AG09309 (cell line): ENCODE measurements around the gene THSD7A.

Source experiments
- DNase-seq: peaks from one replicate; pipeline ENCODE4 v3.0.0-alpha.2; 2010; ENCODE audit warnings: low read depth
- H3K4me3 ChIP-seq: 2 replicates; pipeline ENCODE4 v1.5.1; 2011; ENCODE audit warnings: mild to moderate bottlenecking, low read depth, low read length, moderate library complexity; ENCODE audit not compliant: control insufficient read depth
- TF ChIP-seq, protein P1 (sequence below): IDR thresholded peaks from 2 replicates; pipeline ENCODE4 v1.5.1; 2011; ENCODE audit warnings: mild to moderate bottlenecking, low read depth, low read length, inconsistent platforms; ENCODE audit not compliant: insufficient read depth, control insufficient read depth; ENCODE audit errors: missing control alignments

The THSD7A gene

GRCh38 chr7:11620406-11621253, 211.4 kb downstream of the THSD7A start:
- TF ChIP-seq, protein P1, sequence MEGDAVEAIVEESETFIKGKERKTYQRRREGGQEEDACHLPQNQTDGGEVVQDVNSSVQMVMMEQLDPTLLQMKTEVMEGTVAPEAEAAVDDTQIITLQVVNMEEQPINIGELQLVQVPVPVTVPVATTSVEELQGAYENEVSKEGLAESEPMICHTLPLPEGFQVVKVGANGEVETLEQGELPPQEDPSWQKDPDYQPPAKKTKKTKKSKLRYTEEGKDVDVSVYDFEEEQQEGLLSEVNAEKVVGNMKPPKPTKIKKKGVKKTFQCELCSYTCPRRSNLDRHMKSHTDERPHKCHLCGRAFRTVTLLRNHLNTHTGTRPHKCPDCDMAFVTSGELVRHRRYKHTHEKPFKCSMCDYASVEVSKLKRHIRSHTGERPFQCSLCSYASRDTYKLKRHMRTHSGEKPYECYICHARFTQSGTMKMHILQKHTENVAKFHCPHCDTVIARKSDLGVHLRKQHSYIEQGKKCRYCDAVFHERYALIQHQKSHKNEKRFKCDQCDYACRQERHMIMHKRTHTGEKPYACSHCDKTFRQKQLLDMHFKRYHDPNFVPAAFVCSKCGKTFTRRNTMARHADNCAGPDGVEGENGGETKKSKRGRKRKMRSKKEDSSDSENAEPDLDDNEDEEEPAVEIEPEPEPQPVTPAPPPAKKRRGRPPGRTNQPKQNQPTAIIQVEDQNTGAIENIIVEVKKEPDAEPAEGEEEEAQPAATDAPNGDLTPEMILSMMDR, result no peak
- no peak overlapping the region for H3K4me3 ChIP-seq
- no peak for DNase-seq

GRCh38 chr7:11616466-11616865, 215.5 kb downstream of the THSD7A start:
- TF ChIP-seq, protein P1, result no peak
- DNase-seq, result no peak
- H3K4me3 ChIP-seq, result no peak overlapping the region

- no peak overlapping the region for H3K4me3 ChIP-seq
- DNase-seq, result no peak
- TF ChIP-seq, protein P1, result no peak
These were observed 216.8 kb downstream of the THSD7A start for GRCh38 chr7:11615174-11615573.

DNA sequence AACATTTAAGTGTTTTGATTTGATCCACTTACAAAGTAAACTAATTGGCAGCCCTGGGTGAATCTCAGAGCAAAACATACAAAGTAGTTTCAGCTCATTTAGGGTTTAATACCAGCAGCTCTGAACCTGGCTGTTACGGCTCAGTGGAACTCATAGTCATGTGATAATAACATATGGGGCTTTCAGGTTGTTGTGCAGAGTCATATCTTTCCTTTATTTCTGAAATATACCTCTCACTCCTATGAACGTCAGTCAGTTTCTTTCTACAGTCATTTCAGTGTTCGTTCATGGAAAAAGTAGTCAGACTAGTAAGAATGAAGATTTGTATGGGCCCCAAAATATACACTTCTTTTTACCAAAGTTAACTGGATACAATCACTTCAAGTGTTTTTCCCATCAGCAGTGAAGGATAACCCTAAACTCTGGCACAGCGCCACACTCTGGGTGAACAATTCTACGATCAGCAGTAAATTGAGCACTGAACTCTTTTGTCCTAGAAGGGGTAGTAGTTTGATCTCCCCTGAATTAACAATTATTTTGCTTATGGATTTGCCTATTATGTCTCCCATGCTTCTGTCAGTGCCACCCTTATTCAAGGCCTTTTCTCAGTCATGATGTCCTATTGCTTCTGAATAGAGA, 218.6 kb downstream of the THSD7A start:
- DNase-seq, result no peak
- no peak overlapping the region for H3K4me3 ChIP-seq
- TF ChIP-seq, protein P1, result no peak

- H3K4me3 ChIP-seq, result no peak overlapping the region
- TF ChIP-seq, protein P1, result no peak
- DNase-seq, result no peak
These were observed 219.3 kb downstream of the THSD7A start for GRCh38 chr7:11612737-11613136.

GRCh38 chr7:11609096-11609670, 222.8 kb downstream of the THSD7A start:
- TF ChIP-seq, protein P1, result no peak
- no peak overlapping the region for H3K4me3 ChIP-seq
- no peak for DNase-seq
